H1 (cell line): ENCODE data around the gene SEMA4C. TPM values are rescaled to one million over a fixed set of nuclear protein-coding genes. Genes with fewer than 3 reads are reported as not detected.

Source experiments
- CTCF ChIA-PET: fragments of 300-600 bp; sonication (Branson Sonifier 250); formaldehyde crosslinking; loops from one replicate; lab custom pipeline; 2021; ENCODE audit not compliant: partially characterized antibody; lab: Charles Lee
- POLR2A ChIA-PET: fragments of 300-600 bp; sonication (Branson Sonifier 250); formaldehyde crosslinking; loops from one replicate; lab custom pipeline; 2021; ENCODE audit warnings: inconsistent platforms; ENCODE audit not compliant: partially characterized antibody; lab: Charles Lee
- DNase-seq, 2 experiments: peaks; one replicate each; pipeline versions ENCODE4 v3.0.0 to v3.0.0-alpha.2; 2010 to 2022; ENCODE audit warnings: low spot score in 2 of 2, low read depth in 1 of 2, mixed read lengths in 1 of 2
- FAIRE-seq: peaks from 2 replicates; lab custom pipeline; 2011; peaks lifted over from hg19 to GRCh38; lab: Jason Lieb, UNC
- H2AFZ ChIP-seq: 2 replicates; pipeline ENCODE4 v1.8.1; 2012; ENCODE audit warnings: low read length, inconsistent platforms
- H2AK5ac ChIP-seq: 2 replicates; pipeline ENCODE4 v1.6.1; 2013; ENCODE audit warnings: low read depth, low read length
- H2BK120ac ChIP-seq: replicated peaks from 2 replicates; pipeline ENCODE3; 2013; ENCODE audit warnings: low read depth, low read length, inconsistent platforms
- H2BK12ac ChIP-seq: 2 replicates; pipeline ENCODE4 v1.6.1; 2013; ENCODE audit warnings: low read depth, low read length
- H2BK15ac ChIP-seq: 2 replicates; pipeline ENCODE4 v1.6.1; 2013; ENCODE audit warnings: low read length
- H2BK20ac ChIP-seq: 2 replicates; pipeline ENCODE4 v1.6.1; 2013; ENCODE audit warnings: low read length
- H2BK5ac ChIP-seq: 2 replicates; pipeline ENCODE4 v1.6.1; 2013; ENCODE audit warnings: low read depth, low read length
- H3K14ac ChIP-seq: 2 replicates; pipeline ENCODE4 v1.6.1; 2013; ENCODE audit warnings: inconsistent platforms; ENCODE audit not compliant: insufficient read length
- H3K18ac ChIP-seq: 2 replicates; pipeline ENCODE4 v1.6.1; 2013; ENCODE audit warnings: low read length; ENCODE audit errors: extremely low read depth
- H3K23ac ChIP-seq: 2 replicates; pipeline ENCODE4 v1.6.1; 2013; ENCODE audit warnings: inconsistent platforms; ENCODE audit not compliant: insufficient read length
- H3K23me2 ChIP-seq: 2 replicates; pipeline ENCODE4 v1.6.1; 2013; ENCODE audit warnings: low read depth, low read length
- H3K27ac ChIP-seq: 2 replicates; pipeline ENCODE4 v1.6.1; 2011; ENCODE audit warnings: low read depth, low read length, inconsistent platforms
- H3K27me3 ChIP-seq, 4 experiments: replicated peaks in 1 of 4; 1 replicate in 1 of 4; 2 replicates in 3 of 4; pipeline versions ENCODE4 v1.6.1 to v1.8.1; 2011 to 2013; ENCODE audit warnings: low read length in 3 of 4, mild to moderate bottlenecking in 3 of 4, inconsistent platforms in 2 of 4, mixed read lengths in 2 of 4, moderate library complexity in 1 of 4; ENCODE audit not compliant: control insufficient read depth in 3 of 4, insufficient read depth in 3 of 4; ENCODE audit errors: extremely low read depth in 1 of 4
- H3K36me3 ChIP-seq, 4 experiments: 2 replicates each; pipeline versions ENCODE4 v1.6.1 to v1.8.1; 2011 to 2013; ENCODE audit warnings: mild to moderate bottlenecking in 4 of 4, low read length in 3 of 4, moderate library complexity in 2 of 4, control low read depth in 1 of 4, inconsistent platforms in 1 of 4; ENCODE audit not compliant: insufficient read depth in 4 of 4, control insufficient read depth in 2 of 4
- H3K4ac ChIP-seq: replicated peaks from 2 replicates; pipeline ENCODE3; 2013; ENCODE audit warnings: low read length, low read depth, mixed read lengths, inconsistent platforms; ENCODE audit not compliant: insufficient read length
- H3K4me1 ChIP-seq, 4 experiments: replicated peaks in 1 of 4; 1 replicate in 1 of 4; 2 replicates in 3 of 4; pipeline versions ENCODE4 v1.6.1 to v1.8.1; 2011 to 2013; ENCODE audit warnings: low read length in 3 of 4, inconsistent platforms in 2 of 4, mixed read lengths in 1 of 4; ENCODE audit not compliant: insufficient read depth in 4 of 4, control insufficient read depth in 3 of 4
- H3K4me2 ChIP-seq, 2 experiments: 2 replicates each; pipeline versions ENCODE4 v1.6.1 to v1.8.1; 2011 to 2013; ENCODE audit warnings: low read depth in 2 of 2, low read length in 2 of 2, control low read depth in 1 of 2, inconsistent platforms in 1 of 2, mild to moderate bottlenecking in 1 of 2; ENCODE audit not compliant: insufficient read depth in 1 of 2
- H3K4me3 ChIP-seq, 4 experiments: fragments of 200-600, 300-600 bp in 1 of 4; sonication (generic), shearing (Covaris generic), sonication (Bioruptor Twin) in 1 of 4; 2 replicates each; pipeline versions ENCODE4 v1.5.1 to v1.8.1; 2011 to 2016; ENCODE audit warnings: low read length in 4 of 4, low read depth in 3 of 4, control low read depth in 2 of 4, inconsistent platforms in 2 of 4, mild to moderate bottlenecking in 2 of 4, mixed read lengths in 1 of 4, moderate library complexity in 1 of 4; ENCODE audit not compliant: insufficient read depth in 2 of 4; ENCODE audit errors: extremely low read depth in 1 of 4
- H3K56ac ChIP-seq: replicated peaks from 2 replicates; pipeline ENCODE3; 2013; ENCODE audit warnings: low read depth, mild to moderate bottlenecking, mixed read lengths, low read length, inconsistent platforms; ENCODE audit not compliant: insufficient read length
- H3K79me1 ChIP-seq: 2 replicates; pipeline ENCODE4 v1.6.1; 2013; ENCODE audit warnings: low read depth, low read length, control low read depth
- H3K79me2 ChIP-seq, 2 experiments: 2 replicates each; pipeline versions ENCODE4 v1.6.1 to v1.8.1; 2012 to 2013; ENCODE audit warnings: low read length in 2 of 2, mild to moderate bottlenecking in 2 of 2, inconsistent platforms in 1 of 2; ENCODE audit not compliant: insufficient read depth in 2 of 2, control insufficient read depth in 1 of 2
- H3K9ac ChIP-seq, 4 experiments: replicated peaks in 1 of 4; 1 replicate in 1 of 4; 2 replicates in 3 of 4; pipeline versions ENCODE4 v1.6.1 to v1.8.1; 2011 to 2013; ENCODE audit warnings: low read depth in 3 of 4, low read length in 3 of 4, control low read depth in 2 of 4, mild to moderate bottlenecking in 2 of 4, moderate library complexity in 2 of 4, inconsistent platforms in 1 of 4; ENCODE audit errors: extremely low read depth in 1 of 4
- H3K9me3 ChIP-seq, 2 experiments: 2 replicates each; pipeline versions ENCODE4 v1.6.1 to v1.8.1; 2012 to 2013; ENCODE audit warnings: mild to moderate bottlenecking in 2 of 2, moderate library complexity in 2 of 2, control low read depth in 1 of 2, inconsistent platforms in 1 of 2, low read depth in 1 of 2, low read length in 1 of 2, mixed read lengths in 1 of 2; ENCODE audit not compliant: insufficient read depth in 2 of 2
- H4K20me1 ChIP-seq, 2 experiments: replicated peaks in 1 of 2; 2 replicates each; pipeline versions ENCODE3 to v1.8.1; 2011 to 2013; ENCODE audit warnings: inconsistent platforms in 2 of 2, low read length in 2 of 2, mild to moderate bottlenecking in 1 of 2; ENCODE audit not compliant: insufficient read depth in 2 of 2, control insufficient read depth in 1 of 2
- H4K5ac ChIP-seq: 2 replicates; pipeline ENCODE4 v1.6.1; 2013; ENCODE audit warnings: low read length, low read depth, mixed read lengths, inconsistent platforms; ENCODE audit not compliant: insufficient read length
- H4K8ac ChIP-seq: 2 replicates; pipeline ENCODE4 v1.8.0; 2013; ENCODE audit warnings: mild to moderate bottlenecking, moderate library complexity, low read length, inconsistent platforms; ENCODE audit not compliant: insufficient read depth; ENCODE audit errors: extremely low read depth
- H4K91ac ChIP-seq: replicated peaks from 2 replicates; pipeline ENCODE3; 2013; ENCODE audit warnings: low read length, mixed read lengths, inconsistent platforms; ENCODE audit not compliant: insufficient read length
- SIRT6 ChIP-seq: IDR thresholded peaks from one replicate; pipeline ENCODE4 v1.7.1; 2012; ENCODE audit warnings: low read length, inconsistent platforms
- SP1 ChIP-seq: IDR thresholded peaks from 2 replicates; pipeline ENCODE4 v1.6.1; 2011; ENCODE audit warnings: low read depth, low read length
- TAF7 ChIP-seq: optimal IDR thresholded peaks from 2 replicates; pipeline ENCODE3; 2011; ENCODE audit warnings: low read depth, mild to moderate bottlenecking, inconsistent platforms, low read length, moderate library complexity, borderline replicate concordance
- WGBS, 2 experiments: shearing (Covaris generic) in 1 of 2; methylation state at CpG; one replicate each; pipeline versions ENCODE4 v1.1.6 to v1.1.7; 2013 to 2015; ENCODE audit warnings: low lambda C conversion rate in 2 of 2, mixed read lengths in 2 of 2, inconsistent platforms in 1 of 2, low coverage in 1 of 2, missing lambda C conversion rate in 1 of 2; ENCODE audit not compliant: insufficient replicate concordance in 2 of 2, insufficient coverage in 1 of 2, insufficient read length in 1 of 2; ENCODE audit errors: extremely low coverage in 1 of 2, missing lambda C conversion rate in 1 of 2; 5-methylcytosine and 5-hydroxymethylcytosine counted together
- polyA plus RNA-seq, 7 experiments: library from polyadenylated mRNA; depleted of rRNA in 3 of 7; stranded (reverse) in 5 of 7; unstranded in 2 of 7; fragments of >200 nt in 5 of 7; fragments of 200-250 nt in 2 of 7; gene quantifications; 1 replicate in 5 of 7; 2 replicates in 1 of 7; 4 replicates in 1 of 7; pipeline versions ENCODE4 v1.2.1 to v1.2.3, GENCODE V29; 2011 to 2013; ENCODE audit warnings: missing spikeins in 2 of 7, mixed read lengths in 2 of 7
- total RNA-seq: library from RNA; stranded (reverse); fragmentation: NEBNext Ultra II Directional; extraction: Animal tissue kit (Norgen Biotek cat#: 25700); gene quantifications from 2 replicates; pipeline ENCODE4 v1.2.1, GENCODE V29; 2021

SEMA4C gene
- total and polyA plus RNA-seq, 2 of the 8 experiments (the other 6 are each of a cell fraction or from before 2014, with no cell fraction given) = 47.5 to 67.3 TPM

DNA sequence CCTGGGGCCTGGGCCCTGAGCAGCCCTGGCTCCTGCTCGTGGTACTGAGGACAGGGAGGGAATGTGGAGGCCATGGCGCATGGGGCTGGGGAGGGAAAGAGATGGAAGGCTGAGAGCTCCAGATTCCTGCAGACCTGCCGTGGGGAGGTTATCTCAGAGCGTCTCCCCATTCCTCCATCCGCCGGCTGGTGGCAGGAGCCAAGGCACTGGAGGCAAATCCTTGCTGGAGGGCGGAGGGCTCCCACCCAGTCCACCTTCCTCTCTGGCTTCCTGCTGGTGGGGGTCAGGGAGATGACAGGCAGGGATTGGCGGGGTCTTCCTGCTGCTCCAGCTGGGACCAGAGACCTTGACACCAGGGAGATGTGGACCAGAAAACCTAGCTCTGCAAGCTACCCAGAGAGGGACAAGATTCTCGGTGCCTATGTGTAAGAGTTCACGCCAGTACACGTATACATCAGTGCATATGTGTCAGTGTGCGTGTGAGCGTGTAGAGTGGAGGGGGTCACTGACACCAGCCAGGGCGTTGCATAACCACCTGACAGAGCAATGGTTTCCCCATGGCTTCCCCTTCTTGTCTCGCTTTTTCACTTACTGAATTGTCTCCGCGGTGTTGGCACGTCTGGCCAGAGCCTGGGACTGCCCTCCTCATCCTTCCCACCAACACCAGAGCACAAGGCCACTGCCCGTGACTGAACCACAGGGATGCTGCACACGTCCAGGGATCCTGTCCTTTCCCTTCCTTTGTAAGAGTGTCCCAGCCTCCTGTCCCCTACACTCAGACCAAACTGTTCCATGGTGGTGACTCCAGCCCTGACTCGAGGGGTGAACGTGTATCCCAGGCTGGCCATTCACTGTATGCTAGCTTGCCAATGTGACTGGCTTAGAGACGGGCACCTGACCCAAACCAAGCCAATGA, 15.8 kb upstream of the SEMA4C start:
- Histone ChIP-seq H4K20me1 (no peaks in the 10 kb centered on the region), H3K27me3 (peaks cover 0 to 2% (median under 1%) of the 10 kb centered on the region in 4 experiments; a peak in 2 of 7 replicates), H2BK20ac (peak overlapping the region; percentile 84; the same call in 1 of the 2 replicates), H3K4ac (no peak overlapping the region), H3K4me1 (peaks cover 3 to 24% (median 17%) of the 10 kb centered on the region in 4 experiments; a peak in 6 of 7 replicates), H3K23me2 (peaks cover 2% of the 10 kb centered on the region; the same call in 1 of the 2 replicates), H3K36me3 (no peaks in the 10 kb centered on the region), H2BK12ac (peak overlapping the region; percentile 92; the same call in 1 of the 2 replicates), H3K18ac (peak overlapping the region; percentile 24; the same call in 1 of the 2 replicates), H3K27ac (no peak overlapping the region), H4K91ac (peak overlapping the region; percentile 34), H3K56ac (no peak overlapping the region), H3K4me2 (no peak overlapping the region), H3K79me1 (no peaks in the 10 kb centered on the region), H3K14ac (no peak overlapping the region), H2BK15ac (peak overlapping the region; percentile 97), H4K5ac (no peak overlapping the region), H3K23ac (no peak overlapping the region), H3K4me3 (no peak overlapping the region), H3K79me2 (no peaks in the 10 kb centered on the region), H2BK120ac (no peak overlapping the region), H3K9ac (peak overlapping the region in 1 of 4 experiments; percentile 15; a peak in 2 of 7 replicates), H2AFZ (no peak overlapping the region), H3K9me3 (no peaks in the 10 kb centered on the region), H2BK5ac (peak overlapping the region; percentile 75; the same call in 1 of the 2 replicates), H2AK5ac (peak overlapping the region; percentile 71; the same call in 1 of the 2 replicates), H4K8ac (no peak overlapping the region; the same call in 1 of the 2 replicates)
- WGBS, 2 experiments = 93% methylated on average over 20 of the region's 23 CpGs; no CpG with 5 or more reads in 1 of the 2 experiments
- ChIA-PET CTCF (interaction anchor here (0.6 to 3.8 kb wide), 7 partner anchors 11 to 66 kb away, joined by 3 to 19 read pairs (median 5); no protein-coding TSS in a partner anchor), POLR2A (interaction anchor here (1.0 to 4.9 kb wide), 5 partner anchors 13 to 28 kb away, joined by 3 to 19 read pairs (median 4); partner anchors contain the start of gene ANKRD39)
- DNase-seq (no peak), FAIRE-seq (no peak)
- TF ChIP-seq SP1 = no peak
- TF ChIP-seq SIRT6 = no peak
- TF ChIP-seq TAF7 = no peak
